ENCODE results near the gene RDH13.
A peak's percentile ranks its signal among the peaks of the same experiment; 100 is the strongest.
"Not testable (repeated sequence)": the region's sequence is repeated elsewhere in the genome, so short reads cannot be mapped to it uniquely, and the experiment has no call there.

The RDH13 gene

GRCh38 chr19:55062735-55063491 is at the start of gene RDH13:
RDH13 (minus strand) TSS chr19:55063148; CDS start chr19:55063032, 116 bp downstream.
- FAIRE-seq, result peak; percentile 93

- FAIRE-seq, result no peak
Measured at GRCh38 chr19:55112246-55112776, 49.4 kb upstream of the RDH13 start.

DNA sequence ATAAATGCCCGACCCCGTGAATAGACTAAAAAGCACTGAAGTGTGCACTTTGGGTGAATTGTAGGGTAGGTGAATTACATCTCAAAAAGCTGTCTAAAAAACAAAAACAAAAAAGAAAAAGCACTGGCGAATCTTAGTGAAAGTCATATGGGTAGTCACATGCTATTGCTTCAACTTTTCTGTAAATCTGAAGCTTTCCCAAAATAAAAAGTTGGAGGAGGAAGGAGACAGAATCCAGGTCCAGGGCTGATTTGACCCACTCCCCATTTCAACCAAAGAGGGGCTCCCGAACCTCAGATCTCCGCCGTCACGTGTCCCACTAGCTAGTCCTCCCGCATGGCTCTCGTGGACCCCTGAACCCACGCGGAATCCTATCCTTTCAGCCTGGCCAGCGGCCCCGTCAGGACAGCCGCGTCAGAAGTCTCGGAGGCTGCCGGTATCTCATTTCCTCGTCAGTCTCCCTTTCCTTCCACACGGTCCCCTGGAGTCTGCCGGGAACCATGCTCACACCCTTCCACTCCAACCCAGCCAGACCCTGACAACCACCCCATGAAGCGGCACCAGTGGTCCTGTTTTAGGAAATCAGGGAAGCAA is 48.4 kb upstream of the RDH13 start:
- no peak for FAIRE-seq

GRCh38 chr19:55109527-55110291 is 46.8 kb upstream of the RDH13 start:
- FAIRE-seq, result no peak

- not testable (repeated sequence) for FAIRE-seq
Measured at GRCh38 chr19:55107252-55107651, 44.3 kb upstream of the RDH13 start.

DNA sequence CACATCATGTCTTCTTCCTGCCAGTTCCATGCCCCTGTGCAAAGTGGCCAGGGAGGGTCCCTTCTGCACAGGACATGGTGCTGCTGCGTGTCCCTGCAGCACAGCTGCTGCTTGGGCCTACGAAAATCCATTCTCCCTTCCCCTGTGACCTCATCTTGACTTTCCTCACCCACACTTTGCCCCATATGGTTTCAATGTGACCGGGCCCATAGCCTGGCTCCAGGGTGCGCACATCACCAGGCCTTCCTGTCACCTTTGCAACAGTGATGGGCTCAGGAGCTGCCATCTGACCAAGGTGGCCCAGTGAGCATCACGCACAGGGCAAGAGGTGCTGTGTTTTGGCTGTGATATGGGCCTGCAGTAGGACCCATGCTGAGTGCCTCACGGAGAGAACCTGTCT is 43.6 kb upstream of the RDH13 start:
- no peak for FAIRE-seq

GRCh38 chr19:55105237-55105636 is 42.3 kb upstream of the RDH13 start:
- FAIRE-seq, result no peak

- no peak for FAIRE-seq
Measured at GRCh38 chr19:55103190-55103589, 40.2 kb upstream of the RDH13 start.

DNA sequence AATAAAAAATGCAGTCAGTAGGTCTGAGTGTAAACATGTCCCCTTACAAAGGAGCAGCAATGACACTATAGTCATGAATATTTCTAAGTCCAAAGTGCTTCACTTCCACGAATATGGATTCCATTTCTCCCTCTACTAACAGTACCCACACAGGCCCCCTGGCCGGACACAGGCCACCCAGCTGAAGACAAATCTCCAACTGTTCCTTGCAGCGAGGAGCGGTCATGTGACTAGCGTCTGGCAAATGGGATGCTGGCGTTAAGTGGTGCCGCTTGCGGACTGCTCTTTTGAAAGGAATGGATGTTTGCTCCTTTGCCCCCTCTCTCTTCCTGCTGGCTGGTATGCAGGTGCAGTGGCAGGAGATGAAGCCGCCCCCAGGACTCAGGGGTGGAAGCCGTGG is 38.3 kb upstream of the RDH13 start:
- no peak for FAIRE-seq

- FAIRE-seq, result no peak
Measured at GRCh38 chr19:55099557-55100506, 36.9 kb upstream of the RDH13 start.

DNA sequence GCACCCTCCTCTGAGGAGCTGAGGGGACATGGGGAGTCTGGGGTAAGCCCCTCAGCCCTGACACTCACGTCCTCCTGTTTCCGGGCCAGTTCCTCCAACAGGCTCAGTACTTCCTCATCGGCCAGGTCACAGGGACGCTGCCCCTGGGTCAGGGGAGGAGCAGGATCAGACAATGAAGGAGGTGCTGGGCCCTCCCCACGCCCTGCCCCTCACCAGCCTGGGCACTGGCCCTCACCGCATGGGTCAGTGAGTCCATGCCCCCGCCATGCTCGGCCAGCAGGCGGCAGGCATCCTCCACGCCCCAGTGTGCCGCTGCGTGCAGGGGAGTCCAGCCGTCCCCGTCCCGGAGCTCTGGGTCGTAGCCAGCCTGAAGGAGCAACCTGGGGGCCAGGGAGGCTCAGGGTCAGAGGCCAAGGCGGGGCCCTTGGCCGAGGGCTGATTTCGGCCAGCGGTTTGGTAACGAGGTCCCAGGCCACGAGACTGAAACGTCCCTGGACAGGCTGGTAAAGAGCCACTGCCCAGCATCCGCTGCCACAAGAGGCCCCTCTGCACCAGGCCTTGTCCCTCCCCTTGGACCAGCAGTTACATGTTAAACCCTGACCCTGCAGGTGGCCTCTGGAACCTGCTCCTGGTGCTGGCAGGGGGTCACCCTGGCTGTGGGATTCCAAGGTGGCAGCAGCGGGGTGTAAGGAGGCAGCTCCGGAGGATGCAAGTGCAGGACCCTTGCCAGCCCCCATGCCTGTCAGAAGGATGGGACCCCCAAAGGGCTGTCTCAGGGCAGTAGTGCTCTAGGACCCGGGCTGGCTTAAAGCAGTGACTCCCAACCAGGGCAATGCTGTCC is 36.0 kb upstream of the RDH13 start:
- no peak for FAIRE-seq

- FAIRE-seq, result no peak
Measured at GRCh38 chr19:55097864-55098715, 35.1 kb upstream of the RDH13 start.

GRCh38 chr19:55096061-55096701 is 33.2 kb upstream of the RDH13 start:
- no peak for FAIRE-seq

GRCh38 chr19:55095260-55096060 is 32.5 kb upstream of the RDH13 start:
- peak; percentile 95 for FAIRE-seq

GRCh38 chr19:55094456-55095259 is 31.7 kb upstream of the RDH13 start:
- no peak for FAIRE-seq

GRCh38 chr19:55092423-55093318 is 29.7 kb upstream of the RDH13 start:
- FAIRE-seq, result no peak

DNA sequence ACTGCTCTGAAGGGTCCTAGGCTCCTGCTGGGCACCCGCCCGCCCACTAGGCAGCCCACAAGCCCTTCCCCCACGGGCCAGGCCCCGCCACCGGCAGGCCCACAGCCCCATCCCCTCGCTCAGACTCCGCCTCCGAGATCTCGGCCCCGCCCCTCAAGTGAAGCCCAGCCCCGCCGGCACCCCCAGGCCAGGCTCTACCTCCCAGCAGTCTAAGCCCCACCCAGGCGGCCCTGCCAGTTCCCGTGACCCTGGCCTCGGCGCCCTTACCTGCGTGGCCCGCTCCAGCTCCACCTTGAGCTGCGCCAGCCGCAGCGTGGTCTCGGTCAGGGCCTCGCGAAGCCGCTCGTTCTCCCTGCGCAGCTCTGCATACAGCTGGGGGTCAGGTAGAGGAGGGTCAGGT is 29.0 kb upstream of the RDH13 start:
- no peak for FAIRE-seq

Data from G401.6 (cell line).